KOPT-K1 (cell line): Measurements from ENCODE around the gene RBM19.

ENCODE experiments used
- H3K27ac ChIP-seq: fragments of 200-600 bp; sonication (generic); 2 replicates; pipeline ENCODE4 v1.5.1; 2016; ENCODE audit warnings: antibody characterized with exemption, mild to moderate bottlenecking, low read depth, low read length; ENCODE audit not compliant: poor library complexity, severe bottlenecking
- H3K36me3 ChIP-seq: fragments of 200-600 bp; sonication (generic); 2 replicates; pipeline ENCODE4 v1.5.1; 2017; ENCODE audit warnings: antibody characterized with exemption, mild to moderate bottlenecking, low read length, moderate library complexity; ENCODE audit not compliant: insufficient read depth
- H3K9me3 ChIP-seq: fragments of 200-600 bp; sonication (generic); 2 replicates; pipeline ENCODE4 v1.5.1; 2017; ENCODE audit warnings: antibody characterized with exemption, low read length, mild to moderate bottlenecking; ENCODE audit not compliant: insufficient read depth, poor library complexity, severe bottlenecking

RBM19 gene

DNA sequence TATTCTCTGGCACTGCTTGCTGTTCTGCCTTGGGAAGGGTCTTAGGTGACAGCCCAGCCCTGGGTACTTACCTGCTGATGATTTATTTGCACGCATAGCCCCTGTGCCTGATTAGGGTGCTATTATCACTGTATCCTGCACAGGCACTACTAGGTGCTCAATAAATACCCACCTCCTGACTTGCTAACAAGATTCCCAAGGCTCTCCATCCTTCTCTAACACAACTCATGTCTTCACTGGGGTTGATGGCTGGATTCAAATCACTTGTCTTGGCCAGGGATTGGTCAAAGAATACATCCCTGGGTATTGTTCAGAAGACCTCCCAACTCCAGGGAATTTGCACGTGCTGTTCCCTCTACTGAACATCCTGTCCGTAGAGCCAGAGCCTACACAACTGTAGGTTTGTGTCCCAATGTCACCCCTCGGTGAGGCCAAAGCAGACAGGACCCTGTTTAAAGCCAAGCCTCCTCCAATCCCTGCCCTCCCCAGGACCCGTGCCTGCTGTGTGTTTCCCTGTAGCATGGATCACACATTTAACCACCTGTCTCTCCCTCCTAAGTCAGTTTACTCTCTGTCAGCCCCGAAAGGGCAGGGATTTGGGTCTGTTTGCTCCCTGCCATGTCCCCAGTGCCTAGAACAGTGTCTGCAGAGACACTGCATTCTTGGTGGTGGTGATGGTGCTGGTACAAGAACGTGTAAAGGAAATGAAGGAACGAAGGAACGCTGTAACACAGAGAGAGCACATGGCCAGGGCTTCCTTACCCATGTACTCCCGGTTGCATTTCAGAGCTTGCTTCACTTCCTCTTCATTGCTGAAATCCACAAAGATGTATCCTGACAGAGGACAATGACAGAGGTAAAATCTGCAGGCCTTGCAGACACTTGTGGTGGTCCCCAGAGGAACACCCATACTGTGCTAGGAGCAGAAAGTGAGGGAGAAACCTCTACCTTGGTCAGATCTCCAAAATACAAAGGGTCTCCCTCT lies 16.5 kb downstream of the RBM19 start:
- no peaks in the 10 kb centered on the region for H3K9me3 ChIP-seq
- H3K36me3 ChIP-seq = peaks cover 95% of the 10 kb centered on the region
- H3K27ac ChIP-seq = no peak overlapping the region

DNA sequence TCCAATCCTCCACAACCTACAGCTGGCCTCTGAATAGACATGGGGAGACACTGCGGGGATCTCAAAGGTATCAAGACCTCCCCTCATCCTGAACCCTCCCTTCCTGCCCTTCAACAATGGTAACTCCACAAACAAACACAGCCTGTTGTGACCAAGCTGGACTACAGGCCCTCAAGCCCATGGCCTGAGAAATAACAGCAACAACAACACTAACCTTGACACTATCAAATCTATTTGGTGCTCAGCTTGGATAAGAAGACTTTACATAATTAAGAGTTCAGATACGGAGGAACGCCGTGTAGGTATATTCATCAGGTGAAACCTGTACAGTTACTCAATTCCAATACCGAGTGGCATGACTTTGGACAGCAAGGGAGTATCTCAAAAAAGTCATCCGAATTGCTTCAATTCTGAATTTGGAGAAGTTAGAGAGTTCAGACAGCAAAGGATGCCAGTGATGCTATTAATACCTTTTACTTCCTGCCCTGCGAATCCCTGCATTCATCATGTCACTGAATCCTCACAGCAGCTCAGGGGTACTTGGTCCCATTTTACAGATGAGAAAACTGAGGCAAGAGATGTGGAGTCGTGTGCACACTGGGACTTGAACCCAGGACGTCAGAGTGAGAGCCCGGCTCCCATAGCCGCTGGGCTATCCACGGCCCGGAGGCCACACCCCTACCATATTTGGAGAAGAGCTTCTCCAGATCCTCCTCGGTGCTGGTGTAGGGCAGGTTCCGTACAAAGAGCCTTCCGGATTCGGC lies 17.8 kb downstream of the RBM19 start:
- Histone ChIP-seq H3K27ac (no peak overlapping the region), H3K36me3 (peaks cover 87% of the 10 kb centered on the region), H3K9me3 (no peaks in the 10 kb centered on the region)

DNA sequence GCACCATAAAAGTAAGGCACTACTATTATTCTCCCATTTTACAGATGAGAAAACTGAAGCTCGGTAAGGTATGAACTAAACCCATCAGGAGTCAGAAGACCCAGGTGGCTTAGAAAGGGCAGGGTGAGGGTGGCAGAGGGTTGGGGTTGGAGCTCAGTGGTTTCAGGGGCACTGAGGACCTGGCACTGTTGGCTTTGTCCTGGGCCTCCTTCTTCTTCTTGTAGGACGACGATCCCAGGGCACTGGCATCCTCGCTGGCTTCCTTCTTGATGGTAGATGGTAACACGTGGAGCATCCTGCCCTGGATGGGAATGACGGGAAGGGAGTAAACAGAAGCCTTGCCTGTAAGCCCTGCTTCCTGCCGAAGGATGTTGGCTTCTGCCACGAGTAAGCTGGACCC lies 19.9 kb downstream of the RBM19 start:
- Histone ChIP-seq H3K9me3 (no peaks in the 10 kb centered on the region), H3K36me3 (peaks cover 90% of the 10 kb centered on the region), H3K27ac (no peak overlapping the region)

DNA sequence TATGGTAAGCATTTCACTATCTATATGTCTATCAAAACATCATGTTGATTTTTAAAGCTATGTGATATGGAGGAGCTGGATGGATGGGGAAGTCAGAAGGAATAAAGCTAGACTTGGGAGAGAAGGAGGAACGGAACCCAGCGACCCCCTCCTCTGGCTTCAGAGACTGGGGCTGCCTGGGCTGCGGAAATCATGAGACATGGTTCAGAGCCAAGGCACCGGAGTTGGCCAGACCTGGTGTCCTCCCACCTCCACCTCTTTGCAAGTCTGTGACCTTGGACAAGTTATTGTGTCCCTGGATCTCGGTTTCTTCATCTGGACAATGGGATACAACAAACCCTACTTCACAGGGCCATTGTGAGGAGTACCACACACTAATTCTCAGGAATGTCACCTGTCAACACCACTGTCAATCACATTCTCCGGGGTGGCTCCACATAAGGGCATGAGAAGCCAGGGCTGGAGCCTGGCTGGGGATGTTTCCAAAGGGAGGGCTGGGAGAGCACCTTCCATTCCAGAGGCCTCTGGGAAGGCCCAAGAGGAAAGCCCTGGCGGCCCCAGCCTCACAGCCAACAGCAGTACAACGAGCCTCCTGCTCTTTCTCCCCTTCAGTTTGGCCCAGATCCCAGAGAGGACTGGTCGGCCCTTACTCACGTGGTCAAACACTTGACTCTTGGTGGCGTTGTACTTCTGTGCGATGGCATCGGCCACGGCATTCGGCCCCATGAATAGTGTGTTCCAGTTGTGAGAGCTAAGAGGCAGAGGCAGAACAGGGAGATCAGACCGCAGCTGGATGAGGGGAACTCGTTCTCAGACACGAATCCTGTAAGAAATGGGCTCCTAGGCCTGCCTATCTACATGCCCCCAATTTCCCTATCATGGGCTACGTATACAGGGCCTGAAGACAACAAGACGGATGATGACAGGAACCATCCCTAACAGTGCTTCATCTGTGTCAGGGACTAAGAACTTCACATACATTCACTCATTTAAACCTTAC lies 20.7 kb downstream of the RBM19 start:
- Histone ChIP-seq H3K36me3 (peaks cover 91% of the 10 kb centered on the region), H3K27ac (no peak overlapping the region), H3K9me3 (no peaks in the 10 kb centered on the region)

DNA sequence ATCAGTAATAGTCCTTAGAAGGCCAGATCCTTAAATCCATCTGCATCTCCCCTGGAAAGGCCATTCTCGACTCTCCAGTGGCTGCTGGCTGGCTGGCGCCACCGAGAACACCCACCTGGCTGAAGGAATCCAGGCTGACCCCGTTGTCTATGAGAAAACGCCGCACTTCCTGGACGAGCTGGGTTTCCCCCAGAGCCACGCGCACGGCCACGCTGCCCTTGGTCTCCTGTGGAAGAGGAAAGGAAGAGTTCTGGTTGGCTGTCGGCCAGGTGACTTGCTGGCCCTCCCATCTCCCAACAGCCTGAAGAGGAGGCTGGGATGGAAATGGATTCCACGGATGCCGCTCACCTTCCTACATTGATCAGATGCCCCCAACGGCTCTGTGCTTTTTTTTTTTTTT lies 23.9 kb downstream of the RBM19 start:
- no peaks in the 10 kb centered on the region for H3K9me3 ChIP-seq
- H3K27ac ChIP-seq = no peak overlapping the region
- peaks cover 91% of the 10 kb centered on the region for H3K36me3 ChIP-seq

DNA sequence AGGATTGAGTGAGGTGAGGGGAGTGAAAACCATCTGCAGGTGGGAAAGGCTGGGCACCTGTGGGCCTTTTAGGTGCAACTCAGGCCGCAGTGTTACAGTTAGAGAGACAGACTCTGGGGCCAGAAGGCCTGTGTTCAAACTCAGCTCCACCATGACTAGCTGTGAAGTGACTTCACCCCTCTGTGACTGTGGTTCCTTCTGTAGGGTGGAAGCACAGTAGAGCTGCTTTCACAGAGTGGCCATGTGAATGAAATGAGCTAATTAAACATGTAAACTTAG lies 25.0 kb downstream of the RBM19 start:
- H3K9me3 ChIP-seq = no peaks in the 10 kb centered on the region
- H3K36me3 ChIP-seq = peaks cover 91% of the 10 kb centered on the region
- H3K27ac ChIP-seq = no peak overlapping the region

DNA sequence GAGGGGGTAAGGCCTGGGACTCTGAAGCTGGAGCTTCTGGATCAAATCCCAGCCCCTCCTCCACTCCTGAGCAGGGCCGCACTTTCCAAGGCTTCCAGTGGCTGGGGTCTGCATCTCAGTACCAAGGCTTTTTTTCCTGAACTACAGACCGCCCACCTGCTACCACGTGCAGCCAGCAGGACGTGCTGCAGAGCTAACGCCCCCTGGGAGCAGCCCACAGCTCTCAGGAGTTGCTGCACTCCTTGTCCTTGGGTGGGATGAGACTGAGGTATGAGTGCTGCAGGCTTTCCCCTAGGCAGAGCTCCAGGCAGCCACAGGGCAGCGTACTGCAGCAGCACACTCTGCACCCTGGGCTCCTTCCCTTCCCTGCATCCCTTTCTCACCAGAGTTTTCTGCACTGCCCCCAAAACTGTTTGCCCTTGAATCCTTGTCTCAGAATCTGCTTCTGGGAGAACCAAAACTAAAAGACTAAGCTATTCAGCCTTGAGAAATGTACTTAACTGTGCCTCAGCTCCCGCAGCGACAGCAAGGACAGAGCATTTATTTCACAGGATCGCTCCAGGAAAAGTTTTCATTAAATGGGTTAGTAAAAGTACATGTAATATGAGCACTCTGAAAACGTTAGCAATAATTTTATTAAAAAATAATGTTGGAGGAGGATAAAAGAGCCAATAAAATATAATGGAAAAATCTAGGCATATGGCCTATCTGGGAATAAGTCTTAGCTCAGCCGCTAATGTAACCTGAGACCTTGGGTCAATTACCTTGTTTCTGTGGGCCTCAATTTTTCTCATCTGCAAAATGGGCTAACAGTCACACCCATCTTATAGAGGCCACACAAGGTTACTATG lies 25.5 kb downstream of the RBM19 start:
- H3K36me3 ChIP-seq = peaks cover 90% of the 10 kb centered on the region
- no peaks in the 10 kb centered on the region for H3K9me3 ChIP-seq
- no peak overlapping the region for H3K27ac ChIP-seq

DNA sequence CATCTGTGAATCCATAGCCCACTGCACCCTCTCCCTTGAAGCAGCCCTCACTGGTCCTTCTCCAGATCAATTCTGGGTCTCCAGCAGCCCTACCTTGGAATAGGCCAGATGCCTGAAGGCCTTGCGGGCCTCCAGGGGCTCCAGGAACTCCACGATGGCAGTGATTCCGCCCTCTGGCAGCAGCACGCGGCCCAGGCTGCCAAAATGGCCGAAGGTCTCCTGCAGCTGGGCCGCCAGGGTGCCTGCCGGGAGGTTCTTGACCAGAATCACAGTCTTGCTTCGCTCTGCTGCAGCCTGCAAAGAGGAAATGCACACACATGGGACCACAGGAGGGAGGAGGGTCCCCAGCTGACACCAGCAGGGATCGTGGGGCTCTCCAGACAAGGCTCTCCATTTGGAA lies 26.3 kb downstream of the RBM19 start:
- Histone ChIP-seq H3K9me3 (no peaks in the 10 kb centered on the region), H3K36me3 (peaks cover 90% of the 10 kb centered on the region), H3K27ac (no peak overlapping the region)

DNA sequence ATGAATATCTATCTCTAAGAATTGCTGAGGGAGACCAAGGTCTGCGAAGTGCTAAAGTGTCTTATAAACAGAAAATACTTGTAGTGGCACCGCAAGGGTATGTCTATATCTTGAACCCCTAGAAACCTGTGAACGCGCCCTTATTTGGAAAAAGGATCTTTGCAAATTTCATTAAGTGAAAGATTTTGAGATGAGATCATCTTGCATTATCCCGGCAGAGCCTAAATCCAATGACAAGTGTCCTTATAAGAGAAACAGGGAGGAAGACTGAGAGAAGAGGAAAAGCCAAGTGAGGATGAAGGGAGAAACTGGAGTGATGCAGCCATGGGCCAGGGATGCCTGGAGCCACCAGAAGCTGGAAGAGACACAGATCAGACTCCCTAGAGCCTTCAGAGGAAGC lies 27.7 kb downstream of the RBM19 start:
- H3K36me3 ChIP-seq = peaks cover 98% of the 10 kb centered on the region
- no peak overlapping the region for H3K27ac ChIP-seq
- H3K9me3 ChIP-seq = no peaks in the 10 kb centered on the region

DNA sequence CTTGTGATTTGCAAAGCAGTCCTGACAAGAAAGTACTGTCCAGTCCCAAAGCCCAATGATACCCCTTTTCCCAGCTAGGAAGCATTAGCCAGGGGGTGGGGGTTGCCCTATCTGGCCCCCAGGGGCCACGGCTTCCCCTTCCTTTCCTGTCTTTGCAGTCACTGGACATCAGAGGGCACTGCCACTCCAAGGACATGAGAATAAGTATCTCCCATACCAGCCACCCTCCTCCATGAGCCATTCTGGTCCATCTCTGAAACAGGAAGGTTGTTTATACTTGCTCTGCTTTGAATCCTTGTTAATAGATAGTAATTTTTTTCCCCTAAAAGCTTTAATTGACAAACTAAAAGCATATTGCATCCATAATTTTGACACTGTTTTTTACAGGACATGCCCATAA lies 29.7 kb downstream of the RBM19 start:
- H3K36me3 ChIP-seq = peaks cover 88% of the 10 kb centered on the region
- H3K9me3 ChIP-seq = no peaks in the 10 kb centered on the region
- H3K27ac ChIP-seq = no peak overlapping the region

DNA sequence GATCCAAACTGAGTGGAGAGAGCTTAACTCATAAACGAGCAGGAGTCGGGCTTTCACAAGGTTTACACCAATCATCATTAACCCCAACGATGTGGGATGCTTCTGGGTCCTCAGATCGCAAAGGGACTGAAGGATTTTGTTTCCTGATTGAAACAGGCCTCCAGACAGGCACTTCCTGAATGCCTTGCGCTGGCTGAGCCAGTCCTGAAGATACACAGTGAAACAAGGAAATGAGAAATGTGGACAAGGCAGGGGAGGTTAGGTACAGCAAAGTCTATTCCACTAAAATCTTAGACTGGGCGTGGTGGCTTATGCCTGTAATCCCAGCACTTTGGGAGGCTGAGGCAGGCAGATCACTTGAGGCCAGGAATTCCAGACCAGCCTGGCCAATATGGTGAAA lies 30.7 kb downstream of the RBM19 start:
- no peak overlapping the region for H3K27ac ChIP-seq
- no peaks in the 10 kb centered on the region for H3K9me3 ChIP-seq
- peaks cover 82% of the 10 kb centered on the region for H3K36me3 ChIP-seq

DNA sequence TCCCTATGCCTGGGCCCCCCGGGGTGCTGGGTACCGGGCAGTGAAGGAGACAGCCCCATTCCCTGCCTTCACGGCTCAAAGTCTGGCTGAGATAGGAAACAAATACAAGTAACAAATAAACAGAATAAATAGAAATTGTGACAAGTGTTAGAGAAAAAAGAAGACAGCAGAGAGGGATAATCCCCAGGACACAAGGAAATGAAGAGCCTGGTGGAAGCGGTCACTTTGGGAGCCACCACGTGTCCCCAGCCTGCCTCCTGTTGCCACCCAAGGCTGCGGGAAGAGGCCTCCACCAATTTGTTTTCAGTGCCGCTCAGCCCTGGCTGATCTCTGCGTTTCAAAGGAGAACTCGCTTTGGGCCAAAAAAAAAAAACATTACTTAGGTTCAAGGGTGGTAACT lies 31.2 kb downstream of the RBM19 start:
- H3K9me3 ChIP-seq = no peaks in the 10 kb centered on the region
- H3K27ac ChIP-seq = no peak overlapping the region
- peaks cover 81% of the 10 kb centered on the region for H3K36me3 ChIP-seq

DNA sequence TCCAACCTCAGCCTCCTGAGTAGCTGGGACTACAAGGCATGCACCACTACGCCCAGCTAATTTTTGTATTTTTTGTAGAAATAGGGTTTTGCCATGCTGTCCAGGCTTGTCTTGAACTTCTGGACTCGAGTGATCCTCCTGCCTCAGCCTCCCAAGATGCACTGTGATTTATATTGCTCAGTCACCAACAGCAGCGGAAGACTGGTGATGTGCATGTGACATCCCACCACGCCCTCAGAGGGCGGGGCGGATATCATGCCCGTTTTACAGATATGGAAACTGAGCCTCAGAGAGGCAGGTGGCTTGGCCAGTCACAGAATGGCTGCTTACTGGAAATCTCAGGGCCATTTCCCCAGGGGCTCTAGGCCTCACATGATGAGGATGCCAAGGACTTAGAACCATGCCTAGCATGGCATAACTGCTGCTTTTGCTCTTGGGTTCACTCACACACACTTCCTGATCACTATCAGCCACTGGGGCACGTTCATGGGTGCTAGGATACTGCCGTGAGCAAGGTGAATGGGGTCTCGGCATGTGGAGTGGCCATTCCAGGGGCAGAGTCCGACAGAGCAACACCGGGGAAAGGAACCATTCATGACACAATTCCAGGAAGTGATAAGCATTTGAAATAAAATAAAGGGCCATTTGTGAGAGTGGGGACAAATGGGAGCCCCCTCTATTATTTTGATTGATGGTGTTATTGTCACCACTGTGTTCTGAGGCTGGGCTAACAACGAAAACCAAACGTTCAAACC lies 31.9 kb downstream of the RBM19 start:
- Histone ChIP-seq H3K27ac (no peak overlapping the region), H3K36me3 (peaks cover 80% of the 10 kb centered on the region), H3K9me3 (no peaks in the 10 kb centered on the region)
